Aorta (tissue), 5 donors: ENCODE measurements around the gene COBLL1. TPM values are rescaled to one million over a fixed set of nuclear protein-coding genes. Genes with fewer than 3 reads are reported as not detected.

Experiments
- ATAC-seq: fragments of 200-7000 bp; cut with Tn5 transposase; one replicate; pipeline ENCODE4 v1.9.1; 2022; ENCODE audit warnings: moderate library complexity; ENCODE audit not compliant: low FRiP score
- DNase-seq, 2 donors: peaks; one replicate each; pipeline ENCODE4 v3.0.0-alpha.2; 2020
- H3K27ac ChIP-seq, 2 donors: one replicate each; pipeline ENCODE4 v1.5.1; 2013; ENCODE audit warnings: low read length in 2 of 2, mild to moderate bottlenecking in 2 of 2, moderate library complexity in 2 of 2, control low read depth in 1 of 2, inconsistent platforms in 1 of 2, low read depth in 1 of 2
- H3K27me3 ChIP-seq, 2 donors: one replicate each; pipeline ENCODE4 v1.6.1; 2013; ENCODE audit warnings: control low read depth in 1 of 2, low read length in 1 of 2, mild to moderate bottlenecking in 1 of 2, moderate library complexity in 1 of 2; ENCODE audit not compliant: insufficient read depth in 2 of 2, control insufficient read depth in 1 of 2
- H3K36me3 ChIP-seq, 2 donors: one replicate each; pipeline ENCODE4 v1.6.1; 2013; ENCODE audit warnings: control low read depth in 1 of 2, low read length in 1 of 2, mild to moderate bottlenecking in 1 of 2; ENCODE audit not compliant: insufficient read depth in 2 of 2, control insufficient read depth in 1 of 2
- H3K4me1 ChIP-seq, 2 donors: one replicate each; pipeline ENCODE4 v1.6.1; 2013; ENCODE audit warnings: low read length in 2 of 2, control low read depth in 1 of 2, mild to moderate bottlenecking in 1 of 2, moderate library complexity in 1 of 2; ENCODE audit not compliant: insufficient read depth in 2 of 2, control insufficient read depth in 1 of 2
- H3K4me3 ChIP-seq, 2 donors: one replicate each; pipeline ENCODE4 v1.5.1; 2013; ENCODE audit warnings: low read length in 2 of 2, control low read depth in 1 of 2, mild to moderate bottlenecking in 1 of 2
- H3K9me3 ChIP-seq: one replicate; pipeline ENCODE4 v1.6.1; 2013; ENCODE audit warnings: mild to moderate bottlenecking, low read length; ENCODE audit not compliant: control insufficient read depth
- WGBS, 2 donors: extraction: QIAGEN DNeasy Blood & Tissue Kit; methylation state at CpG; one replicate each; pipeline ENCODE4 v1.1.7; 2013; 5-methylcytosine and 5-hydroxymethylcytosine counted together
- intact Hi-C, 2 donors: fragments of 100-400 bp; cut with DNase I; formaldehyde crosslinking; loops; one replicate each; pipeline versions ENCODE4 v1.14.2 to v1.15.0; 2022
- long read RNA-seq, 2 donors: library from polyadenylated mRNA; unstranded; transcript quantifications; one replicate each; pipeline ENCODE4 v2.0.0, GENCODE V29; 2020 to 2021
- polyA plus RNA-seq, 2 donors: library from polyadenylated mRNA; stranded (reverse); fragments of 200-250 nt; gene quantifications; one replicate each; pipeline ENCODE4 v1.2.3, GENCODE V29; 2013
- total RNA-seq, 2 donors: library from RNA; stranded (reverse); fragmentation: NEBNext Ultra II Directional; extraction: Animal tissue kit (Norgen Biotek cat#: 25700); gene quantifications; one replicate each; pipeline ENCODE4 v1.2.1, GENCODE V29; 2021
- donor health status: healthy with polysubstance abuse.
- donor health status: Bipolar disorder and iron deficiency.
- donor health status: DM: no; HTN: no; CAD: no.
- donor health status: DM: no; HTN: no; CAD: no.
- donor health status: DM: yes; HTN: yes; CAD: no.

The COBLL1 gene, protein sequence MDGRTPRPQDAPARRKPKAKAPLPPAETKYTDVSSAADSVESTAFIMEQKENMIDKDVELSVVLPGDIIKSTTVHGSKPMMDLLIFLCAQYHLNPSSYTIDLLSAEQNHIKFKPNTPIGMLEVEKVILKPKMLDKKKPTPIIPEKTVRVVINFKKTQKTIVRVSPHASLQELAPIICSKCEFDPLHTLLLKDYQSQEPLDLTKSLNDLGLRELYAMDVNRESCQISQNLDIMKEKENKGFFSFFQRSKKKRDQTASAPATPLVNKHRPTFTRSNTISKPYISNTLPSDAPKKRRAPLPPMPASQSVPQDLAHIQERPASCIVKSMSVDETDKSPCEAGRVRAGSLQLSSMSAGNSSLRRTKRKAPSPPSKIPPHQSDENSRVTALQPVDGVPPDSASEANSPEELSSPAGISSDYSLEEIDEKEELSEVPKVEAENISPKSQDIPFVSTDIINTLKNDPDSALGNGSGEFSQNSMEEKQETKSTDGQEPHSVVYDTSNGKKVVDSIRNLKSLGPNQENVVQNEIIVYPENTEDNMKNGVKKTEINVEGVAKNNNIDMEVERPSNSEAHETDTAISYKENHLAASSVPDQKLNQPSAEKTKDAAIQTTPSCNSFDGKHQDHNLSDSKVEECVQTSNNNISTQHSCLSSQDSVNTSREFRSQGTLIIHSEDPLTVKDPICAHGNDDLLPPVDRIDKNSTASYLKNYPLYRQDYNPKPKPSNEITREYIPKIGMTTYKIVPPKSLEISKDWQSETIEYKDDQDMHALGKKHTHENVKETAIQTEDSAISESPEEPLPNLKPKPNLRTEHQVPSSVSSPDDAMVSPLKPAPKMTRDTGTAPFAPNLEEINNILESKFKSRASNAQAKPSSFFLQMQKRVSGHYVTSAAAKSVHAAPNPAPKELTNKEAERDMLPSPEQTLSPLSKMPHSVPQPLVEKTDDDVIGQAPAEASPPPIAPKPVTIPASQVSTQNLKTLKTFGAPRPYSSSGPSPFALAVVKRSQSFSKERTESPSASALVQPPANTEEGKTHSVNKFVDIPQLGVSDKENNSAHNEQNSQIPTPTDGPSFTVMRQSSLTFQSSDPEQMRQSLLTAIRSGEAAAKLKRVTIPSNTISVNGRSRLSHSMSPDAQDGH
- total RNA-seq (100 to 1,000 TPM in 1 of 2 donors, 10 to 100 TPM in 1; 63.5 to 101 TPM), polyA plus RNA-seq (10 to 100 TPM; 20.2 to 22.1 TPM)
- long read RNA-seq, donor 1, full-length matches to known transcripts: 17 of 49 reads
- long read RNA-seq, donor 1, partial matches to known transcripts: 5 of 49 reads
- long read RNA-seq, donor 1, other reads (novel, unspliced or antisense): 27 of 49 reads
- long read RNA-seq, donor 2, full-length matches to known transcripts: 4 of 14 reads
- long read RNA-seq, donor 2, partial matches to known transcripts: 1 of 14 reads
- long read RNA-seq, donor 2, other reads (novel, unspliced or antisense): 9 of 14 reads

GRCh38 chr2:164841719-164842623, at the start of gene COBLL1:
Gene COBLL1 (minus strand): TSS chr2:164841823. CDS start chr2:164841196, 627 bp downstream.
- Histone ChIP-seq H3K4me3 (peak within 1 kb of the TSS; percentile 76 to 94), H3K36me3 (no peaks in the 10 kb centered on the region), H3K4me1 (peaks cover 0 to 2% of the 10 kb centered on the region in 2 donors), H3K27ac (peak within 1 kb of the TSS; percentile 92 to 97), H3K27me3 (no peaks in the 10 kb centered on the region), H3K9me3 (no peaks in the 10 kb centered on the region)
- DNase-seq (peak; percentile 86 to 91), ATAC-seq (peak; percentile 87)
- 0 to 1% methylated on average over 57 of the region's 57 CpGs for WGBS, 2 donors
- intact Hi-C loops: loop anchor here (2.0 to 5.0 kb wide), 6 partner anchors 15 to 145 kb away; no protein-coding TSS in a partner anchor

DNA sequence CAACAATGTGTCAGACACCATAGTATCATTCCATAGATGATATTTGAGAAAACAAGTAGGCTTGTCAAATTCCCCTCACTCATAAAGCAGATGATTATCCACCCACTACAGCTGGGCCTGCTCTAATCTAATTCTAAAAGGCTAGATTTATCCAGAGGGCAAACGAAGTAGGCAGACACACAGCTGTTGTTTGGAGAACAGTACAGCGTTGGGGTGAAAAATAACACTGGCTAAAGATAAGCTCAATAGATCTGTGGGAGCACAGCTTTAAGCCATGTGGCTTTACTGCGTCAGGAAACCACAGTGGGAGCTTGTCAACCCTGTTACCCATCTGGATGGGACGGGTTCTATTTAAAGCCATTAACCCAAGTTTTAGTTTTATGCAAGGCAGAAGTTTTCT, 48.9 kb upstream of the COBLL1 start:
- WGBS, 2 donors: 49 to 50% methylated on average over 4 of the region's 4 CpGs
- no peaks in the 10 kb centered on the region for H3K9me3 ChIP-seq
- no peaks in the 10 kb centered on the region for H3K36me3 ChIP-seq
- H3K27me3 ChIP-seq: no peaks in the 10 kb centered on the region
- no peaks in the 10 kb centered on the region for H3K4me1 ChIP-seq
- H3K27ac ChIP-seq: no peak overlapping the region
- ATAC-seq: no peak
- no peak for DNase-seq
- intact Hi-C loops: no loop called here
- no peak overlapping the region for H3K4me3 ChIP-seq

GRCh38 chr2:164888592-164888991, 47.0 kb upstream of the COBLL1 start:
- ATAC-seq (no peak), DNase-seq (no peak)
- intact Hi-C loops: no loop called here
- 88 to 92% methylated on average over 3 of the region's 3 CpGs for WGBS, 2 donors
- no peak overlapping the region for H3K27ac ChIP-seq
- H3K4me3 ChIP-seq: no peak overlapping the region
- no peaks in the 10 kb centered on the region for H3K4me1 ChIP-seq
- H3K36me3 ChIP-seq: no peaks in the 10 kb centered on the region
- H3K27me3 ChIP-seq: no peaks in the 10 kb centered on the region
- no peaks in the 10 kb centered on the region for H3K9me3 ChIP-seq

GRCh38 chr2:164887434-164888144, 46.0 kb upstream of the COBLL1 start:
- intact Hi-C loops: no loop called here
- Histone ChIP-seq H3K4me1 (no peaks in the 10 kb centered on the region), H3K36me3 (no peaks in the 10 kb centered on the region), H3K27ac (no peak overlapping the region), H3K4me3 (no peak overlapping the region), H3K27me3 (no peaks in the 10 kb centered on the region), H3K9me3 (no peaks in the 10 kb centered on the region)
- WGBS, 2 donors: 81 to 82% methylated on average over 4 of the region's 4 CpGs
- ATAC-seq: no peak
- no peak for DNase-seq

GRCh38 chr2:164882276-164882675, 40.7 kb upstream of the COBLL1 start:
- intact Hi-C loops: no loop called here
- Histone ChIP-seq H3K27me3 (no peaks in the 10 kb centered on the region), H3K36me3 (no peaks in the 10 kb centered on the region), H3K27ac (no peak overlapping the region), H3K9me3 (no peaks in the 10 kb centered on the region), H3K4me1 (no peaks in the 10 kb centered on the region), H3K4me3 (no peak overlapping the region)
- 63 to 66% methylated on average over 9 of the region's 9 CpGs for WGBS, 2 donors
- ATAC-seq (no peak), DNase-seq (no peak)

DNA sequence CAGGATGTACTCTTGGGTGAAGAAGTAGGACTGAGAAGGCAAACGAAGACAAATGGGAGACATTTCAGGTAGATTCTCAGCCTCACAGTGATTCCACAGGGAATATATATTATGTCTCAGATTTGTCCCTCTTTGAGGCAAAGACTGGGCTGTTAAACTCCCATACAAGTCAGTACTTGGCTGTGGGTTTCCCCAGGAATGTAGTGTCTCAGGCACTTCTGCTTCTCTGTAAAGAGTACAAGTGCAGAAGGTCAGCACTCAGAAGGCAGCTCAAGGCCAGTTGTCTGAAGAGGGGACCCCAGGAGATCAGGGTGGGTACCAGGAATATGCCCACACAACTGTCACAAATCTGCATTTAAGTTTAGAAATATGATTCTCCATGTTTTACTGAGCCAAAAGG, 39.9 kb upstream of the COBLL1 start:
- Histone ChIP-seq H3K36me3 (no peaks in the 10 kb centered on the region), H3K9me3 (no peaks in the 10 kb centered on the region), H3K4me3 (no peak overlapping the region), H3K27ac (no peak overlapping the region), H3K27me3 (no peaks in the 10 kb centered on the region), H3K4me1 (no peaks in the 10 kb centered on the region)
- DNase-seq (no peak), ATAC-seq (no peak)
- intact Hi-C loops: no loop called here
- 99 to 100% methylated on average over 1 of the region's 1 CpG for WGBS, 2 donors

DNA sequence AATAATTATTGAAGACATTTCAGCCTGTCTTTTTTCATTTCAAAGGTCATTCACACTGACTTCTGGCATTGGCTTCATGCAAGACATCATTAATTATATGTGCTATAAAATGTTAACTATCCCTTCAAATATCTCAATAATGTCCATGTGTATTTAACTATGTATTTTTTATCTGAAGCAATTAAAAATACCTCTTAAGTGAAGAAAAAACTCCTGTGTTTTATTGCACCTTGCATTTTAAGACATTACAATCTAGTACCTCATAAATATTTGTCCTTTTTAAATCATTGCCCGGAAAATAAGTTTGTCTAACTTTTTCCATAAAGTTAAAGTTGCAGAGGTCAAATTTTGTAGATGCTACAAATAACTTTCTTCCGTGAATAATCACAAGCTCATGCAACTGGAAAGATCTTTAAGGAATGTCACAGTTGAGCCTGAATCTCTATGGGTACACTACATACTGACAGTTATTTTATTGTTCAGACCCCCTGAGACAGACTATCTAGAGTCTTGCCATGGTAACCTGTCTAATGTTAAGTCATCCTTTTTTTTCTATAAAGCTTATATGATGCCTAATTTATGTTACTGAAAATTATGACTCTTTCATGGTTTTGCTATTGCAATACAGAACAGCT, 38.4 kb upstream of the COBLL1 start:
- Histone ChIP-seq H3K4me3 (no peak overlapping the region), H3K4me1 (no peaks in the 10 kb centered on the region), H3K9me3 (no peaks in the 10 kb centered on the region), H3K27ac (no peak overlapping the region), H3K27me3 (no peaks in the 10 kb centered on the region), H3K36me3 (no peaks in the 10 kb centered on the region)
- DNase-seq (no peak), ATAC-seq (no peak)
- intact Hi-C loops: no loop called here
- WGBS, 2 donors: 51 to 57% methylated on average over 2 of the region's 2 CpGs
